H9 (cell line): ENCODE data around the gene SLC4A2. TPM values are rescaled to one million over a fixed set of nuclear protein-coding genes. Genes with fewer than 3 reads are reported as not detected.
A peak's percentile ranks its signal among the peaks of the same experiment; 100 is the strongest.

Experiments used
- DNase-seq: peaks from one replicate; pipeline ENCODE4 v3.0.0-alpha.2; 2017
- H2AFZ ChIP-seq: one replicate; pipeline ENCODE4 v1.6.1; 2013; ENCODE audit warnings: mild to moderate bottlenecking, low read length, control low read depth, moderate library complexity
- H2AK5ac ChIP-seq: 2 replicates; pipeline ENCODE4 v1.6.1; 2013; ENCODE audit warnings: low read length, control low read depth, mixed read lengths; ENCODE audit not compliant: insufficient read length
- H2BK120ac ChIP-seq: one replicate; pipeline ENCODE4 v1.6.1; 2013; ENCODE audit warnings: low read depth, mild to moderate bottlenecking, low read length, control low read depth, inconsistent platforms; ENCODE audit not compliant: poor library complexity, severe bottlenecking
- H2BK12ac ChIP-seq: 2 replicates; pipeline ENCODE4 v1.6.1; 2013; ENCODE audit warnings: low read length, control low read depth, mixed read lengths, low read depth; ENCODE audit not compliant: insufficient read length
- H2BK15ac ChIP-seq: 2 replicates; pipeline ENCODE4 v1.6.1; 2013; ENCODE audit warnings: low read depth, low read length, control low read depth
- H2BK20ac ChIP-seq: one replicate; pipeline ENCODE4 v1.6.1; 2013; ENCODE audit warnings: low read depth, mild to moderate bottlenecking, low read length, control low read depth, inconsistent platforms; ENCODE audit not compliant: poor library complexity, severe bottlenecking
- H2BK5ac ChIP-seq: 2 replicates; pipeline ENCODE4 v1.6.1; 2013; ENCODE audit warnings: low read length, control low read depth, mixed read lengths; ENCODE audit not compliant: insufficient read length
- H3K14ac ChIP-seq: 2 replicates; pipeline ENCODE4 v1.6.1; 2013; ENCODE audit warnings: low read length, control low read depth; ENCODE audit not compliant: insufficient read depth
- H3K18ac ChIP-seq: 2 replicates; pipeline ENCODE4 v1.6.1; 2013; ENCODE audit warnings: low read depth, mild to moderate bottlenecking, mixed read lengths, low read length, control low read depth; ENCODE audit not compliant: insufficient read length
- H3K23ac ChIP-seq: 2 replicates; pipeline ENCODE4 v1.6.1; 2013; ENCODE audit warnings: low read length, control low read depth, mixed read lengths, low read depth; ENCODE audit not compliant: insufficient read length
- H3K23me2 ChIP-seq: 2 replicates; pipeline ENCODE4 v1.6.1; 2013; ENCODE audit warnings: low read depth, mild to moderate bottlenecking, mixed read lengths, low read length, control low read depth; ENCODE audit not compliant: insufficient read length, poor library complexity, severe bottlenecking
- H3K27ac ChIP-seq: 2 replicates; pipeline ENCODE4 v1.5.1; 2013; ENCODE audit warnings: low read length, control low read depth, mixed read lengths, low read depth; ENCODE audit not compliant: insufficient read length
- H3K27me3 ChIP-seq: 2 replicates; pipeline ENCODE4 v1.6.1; 2013; ENCODE audit warnings: low read length, control low read depth, inconsistent platforms; ENCODE audit not compliant: insufficient read depth
- H3K4ac ChIP-seq: 2 replicates; pipeline ENCODE4 v1.6.1; 2013; ENCODE audit warnings: low read depth, mild to moderate bottlenecking, control low read depth, inconsistent platforms, low read length, moderate library complexity
- H3K4me1 ChIP-seq: 2 replicates; pipeline ENCODE4 v1.6.1; 2013; ENCODE audit warnings: low read length, control low read depth, inconsistent platforms; ENCODE audit not compliant: insufficient read depth
- H3K4me2 ChIP-seq: 2 replicates; pipeline ENCODE4 v1.6.1; 2013; ENCODE audit warnings: low read length, control low read depth, mixed read lengths; ENCODE audit not compliant: insufficient read length, insufficient read depth
- H3K56ac ChIP-seq: 2 replicates; pipeline ENCODE4 v1.6.1; 2013; ENCODE audit warnings: low read depth, mild to moderate bottlenecking, mixed read lengths, low read length, control low read depth; ENCODE audit not compliant: insufficient read length
- H3K79me1 ChIP-seq: 2 replicates; pipeline ENCODE4 v1.6.1; 2013; ENCODE audit warnings: low read depth, mild to moderate bottlenecking, moderate library complexity, low read length, control low read depth, inconsistent platforms; ENCODE audit not compliant: insufficient read depth, poor library complexity, severe bottlenecking
- H3K79me2 ChIP-seq: 2 replicates; pipeline ENCODE4 v1.6.1; 2013; ENCODE audit warnings: low read length, control low read depth, inconsistent platforms; ENCODE audit not compliant: insufficient read depth
- H3K9ac ChIP-seq: 2 replicates; pipeline ENCODE4 v1.6.1; 2013; ENCODE audit warnings: low read length, control low read depth, mixed read lengths; ENCODE audit not compliant: insufficient read length; ENCODE audit errors: extremely low read depth
- H3K9me3 ChIP-seq: one replicate; pipeline ENCODE4 v1.6.1; 2013; ENCODE audit warnings: low read depth, low read length, inconsistent platforms; ENCODE audit not compliant: control insufficient read depth
- H3T11ph ChIP-seq: one replicate; pipeline ENCODE4 v1.6.1; 2013; ENCODE audit warnings: mild to moderate bottlenecking, low read length, control low read depth, inconsistent platforms
- H4K20me1 ChIP-seq: one replicate; pipeline ENCODE4 v1.6.1; 2013; ENCODE audit not compliant: control insufficient read depth, insufficient read length, insufficient read depth
- H4K5ac ChIP-seq: 2 replicates; pipeline ENCODE4 v1.6.1; 2013; ENCODE audit warnings: low read depth, mild to moderate bottlenecking, mixed read lengths, low read length, control low read depth; ENCODE audit not compliant: insufficient read length
- H4K8ac ChIP-seq: replicated peaks from 2 replicates; pipeline ENCODE4 v1.6.1; 2013; ENCODE audit warnings: low read length, control low read depth, mixed read lengths, low read depth; ENCODE audit not compliant: insufficient read length
- H4K91ac ChIP-seq: 2 replicates; pipeline ENCODE4 v1.6.1; 2013; ENCODE audit warnings: low read depth, mild to moderate bottlenecking, moderate library complexity, mixed read lengths, low read length, control low read depth; ENCODE audit not compliant: insufficient read length
- H3K27ac Mint-ChIP-seq, 3 experiments: 2 replicates in 2 of 3; 3 replicates in 1 of 3; pipeline ENCODE4 v1.8.0; 2020 to 2021; ENCODE audit warnings: mixed read lengths in 3 of 3, mild to moderate bottlenecking in 1 of 3, moderate library complexity in 1 of 3
- H3K27me3 Mint-ChIP-seq: 2 replicates; pipeline ENCODE4 v1.8.0; 2021; ENCODE audit warnings: low read depth, mild to moderate bottlenecking, moderate library complexity, mixed read lengths
- H3K36me3 Mint-ChIP-seq, 3 experiments: 2 replicates in 2 of 3; 3 replicates in 1 of 3; pipeline ENCODE4 v1.8.0; 2020 to 2021; ENCODE audit warnings: low read depth in 3 of 3, mixed read lengths in 3 of 3; ENCODE audit not compliant: insufficient read depth in 1 of 3
- H3K4me1 Mint-ChIP-seq, 2 experiments: 2 replicates each; pipeline ENCODE4 v1.8.0; 2020; ENCODE audit warnings: mixed read lengths in 2 of 2
- H3K4me3 Mint-ChIP-seq, 2 experiments: 2 replicates in 1 of 2; 3 replicates in 1 of 2; pipeline ENCODE4 v1.8.0; 2020 to 2021; ENCODE audit warnings: mild to moderate bottlenecking in 2 of 2, mixed read lengths in 2 of 2, moderate library complexity in 1 of 2
- H3K9me3 Mint-ChIP-seq, 2 experiments: 2 replicates in 1 of 2; 3 replicates in 1 of 2; pipeline ENCODE4 v1.8.0; 2020; ENCODE audit warnings: mild to moderate bottlenecking in 2 of 2, mixed read lengths in 2 of 2, moderate library complexity in 1 of 2
- CTCF ChIP-seq: fragments of 200-600 bp; sonication (generic); conservative IDR thresholded peaks from 3 replicates; pipeline ENCODE4 v1.8.0; 2021; ENCODE audit warnings: antibody characterized with exemption, mild to moderate bottlenecking
- WGBS: extraction: QIAGEN DNeasy Blood & Tissue Kit; methylation state at CpG from one replicate; pipeline ENCODE4 v1.1.7; 2013; ENCODE audit warnings: missing lambda C conversion rate, low lambda C conversion rate, mixed read lengths; ENCODE audit not compliant: insufficient read length; ENCODE audit errors: extremely low coverage; 5-methylcytosine and 5-hydroxymethylcytosine counted together
- total RNA-seq: library from RNA; stranded (reverse); gene quantifications from 2 replicates; pipeline ENCODE4 v1.2.1, GENCODE V29; 2021

Gene SLC4A2
- total RNA-seq, 1 experiment from 2014 or later = 136 TPM

- no peaks in the 10 kb centered on the region for H3K9me3 ChIP-seq
- H3K4me3 Mint-ChIP-seq = no peak within 1 kb of the TSS; a peak in 1 of 5 replicates
- H3K9me3 Mint-ChIP-seq = no peaks in the 10 kb centered on the region
- no peaks in the 10 kb centered on the region for H3K79me2 ChIP-seq
- no peak within 1 kb of the TSS for H2BK5ac ChIP-seq
- no peak within 1 kb of the TSS for H3K56ac ChIP-seq
- no peak within 1 kb of the TSS for H3K27ac ChIP-seq
- no peak within 1 kb of the TSS for H3K14ac ChIP-seq
- no peak within 1 kb of the TSS for H2BK20ac ChIP-seq
- H4K20me1 ChIP-seq = no peaks in the 10 kb centered on the region
- no peak within 1 kb of the TSS for H3K9ac ChIP-seq
- no peak within 1 kb of the TSS for H2BK120ac ChIP-seq
- H3K4me2 ChIP-seq = no peak within 1 kb of the TSS
- H4K91ac ChIP-seq = no peak within 1 kb of the TSS
- no peak within 1 kb of the TSS for H2AK5ac ChIP-seq
- DNase-seq = no peak
- TF ChIP-seq CTCF = no peak
- no peaks in the 10 kb centered on the region for H3K79me1 ChIP-seq
- no peaks in the 10 kb centered on the region for H3K4me1 ChIP-seq
- no peak within 1 kb of the TSS for H4K5ac ChIP-seq
- no peak within 1 kb of the TSS for H2BK12ac ChIP-seq
- H3K27ac Mint-ChIP-seq = 0 out of 7 replicates have a peak within 1 kb of the TSS, but pooled peaks of 1 of the 3 experiments have one; percentile 18
- H3K27me3 Mint-ChIP-seq = peaks cover 52% of the 10 kb centered on the region
- no peak within 1 kb of the TSS for H3K23ac ChIP-seq
- H2BK15ac ChIP-seq = no peak within 1 kb of the TSS
- H3K4me1 Mint-ChIP-seq = no peaks in the 10 kb centered on the region
- no peak within 1 kb of the TSS for H3K4ac ChIP-seq
- no peak within 1 kb of the TSS for H2AFZ ChIP-seq
- H4K8ac ChIP-seq = no peak within 1 kb of the TSS
- peaks cover 0 to 3% (median 0%) of the 10 kb centered on the region in 3 experiments; a peak in 1 of 7 replicates for H3K36me3 Mint-ChIP-seq
- H3T11ph ChIP-seq = no peak within 1 kb of the TSS
- peaks cover 6% of the 10 kb centered on the region; the same call in 1 of the 2 replicates for H3K27me3 ChIP-seq
- no CpG with 5 or more reads among the region's 22 CpGs for WGBS
- H3K23me2 ChIP-seq = no peaks in the 10 kb centered on the region
- no peak within 1 kb of the TSS for H3K18ac ChIP-seq
Observed at GRCh38 chr7:151047976-151048815, 11.2 kb upstream of the SLC4A2 start, which contains the start of gene ASIC3. Gene ASIC3 (plus strand): TSS chr7:151048531. CDS start chr7:151048886, 355 bp downstream.
